Naive B cell (primary cell): ENCODE data around the gene SLAIN2. TPM values are rescaled to one million over a fixed set of nuclear protein-coding genes. Genes with fewer than 3 reads are reported as not detected.

Experiments used
- ATAC-seq, 2 donors: fragments of 150-1000 bp; cut with Tn5 transposase; 2 replicates each; pipeline ENCODE4 v1.10.0; 2021; ENCODE audit warnings: low read depth in 2 of 2, mild to moderate bottlenecking in 2 of 2, moderate library complexity in 2 of 2
- DNase-seq: peaks from one replicate; pipeline ENCODE4 v3.0.0; 2022
- H3K27ac Mint-ChIP-seq, 6 donors: one replicate each; pipeline ENCODE4 v1.8.0; 2020 to 2022; ENCODE audit warnings: mild to moderate bottlenecking in 6 of 6, mixed read lengths in 6 of 6, moderate library complexity in 5 of 6, inconsistent platforms in 2 of 6
- H3K27me3 Mint-ChIP-seq, 3 donors: one replicate each; pipeline ENCODE4 v1.8.0; 2021 to 2022; ENCODE audit warnings: mixed read lengths in 3 of 3, mild to moderate bottlenecking in 1 of 3
- H3K36me3 Mint-ChIP-seq, 2 donors: one replicate each; pipeline ENCODE4 v1.8.0; 2020 to 2022; ENCODE audit warnings: mixed read lengths in 2 of 2, inconsistent platforms in 1 of 2, mild to moderate bottlenecking in 1 of 2
- H3K4me1 Mint-ChIP-seq, 3 donors: one replicate each; pipeline ENCODE4 v1.8.0; 2020 to 2022; ENCODE audit warnings: mixed read lengths in 3 of 3, inconsistent platforms in 1 of 3, mild to moderate bottlenecking in 1 of 3, moderate library complexity in 1 of 3
- H3K4me3 Mint-ChIP-seq, 8 donors: one replicate each; pipeline ENCODE4 v1.8.0; 2020 to 2022; ENCODE audit warnings: mild to moderate bottlenecking in 8 of 8, mixed read lengths in 8 of 8, moderate library complexity in 8 of 8, inconsistent platforms in 2 of 8
- H3K9me3 Mint-ChIP-seq, 7 donors: one replicate each; pipeline ENCODE4 v1.8.0; 2020 to 2022; ENCODE audit warnings: mixed read lengths in 7 of 7, mild to moderate bottlenecking in 5 of 7, inconsistent platforms in 2 of 7, moderate library complexity in 1 of 7
- polyA plus RNA-seq, 6 donors: library from polyadenylated mRNA; unstranded; fragments of 300-500 nt; fragmentation: Illumina TruSeq; gene quantifications; one replicate each; pipeline ENCODE4 v1.2.3, GENCODE V29; 2021; ENCODE audit warnings: low read depth in 6 of 6

SLAIN2 gene
- polyA plus RNA-seq, 6 donors from 2014 or later: 14.5 to 33.2 (median 28.0) TPM

DNA sequence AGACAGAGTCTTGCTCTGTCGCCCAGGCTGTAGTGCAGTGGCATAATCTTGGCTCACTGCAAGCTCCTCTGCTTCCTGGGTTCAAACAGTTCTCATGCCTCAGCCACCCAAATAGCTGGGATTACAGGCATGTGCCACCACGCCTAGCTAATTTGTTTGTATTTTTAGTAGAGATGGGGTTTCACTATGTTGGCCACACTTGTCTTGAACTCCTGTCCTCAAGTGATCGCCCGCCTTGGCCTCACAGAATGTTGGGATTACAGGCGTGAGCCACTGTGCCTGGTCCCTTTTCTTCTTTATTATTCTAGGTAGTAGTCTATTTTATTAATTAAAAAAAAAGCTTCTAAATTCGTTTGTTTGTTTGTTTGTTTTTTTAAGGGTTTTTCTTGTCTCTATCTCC, 59.1 kb downstream of the SLAIN2 start:
- peaks cover 0 to 2% (median 0%) of the 10 kb centered on the region in 7 donors for H3K9me3 Mint-ChIP-seq
- H3K27ac Mint-ChIP-seq: peak overlapping the region in 1 of 6 donors; percentile 21

DNA sequence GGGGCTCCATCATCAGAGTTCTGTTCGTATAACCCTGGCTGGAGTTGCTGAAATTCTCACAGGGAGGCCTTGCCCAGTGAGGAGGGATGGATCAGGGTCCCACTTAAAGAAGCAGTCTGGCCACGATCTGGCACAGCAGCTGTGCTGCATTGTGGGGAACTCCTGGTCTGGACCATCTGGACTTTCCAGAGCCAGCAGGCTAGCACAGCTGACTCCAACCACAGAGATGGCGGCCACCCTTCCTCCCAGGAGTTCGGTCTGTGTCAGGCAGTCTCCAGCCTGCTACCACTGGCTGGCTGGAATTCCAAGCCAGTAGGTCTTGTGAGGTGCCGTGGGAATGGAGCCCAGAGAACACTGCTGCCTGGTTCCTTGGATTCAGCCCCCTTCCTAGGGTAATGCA, 62.0 kb downstream of the SLAIN2 start:
- H3K4me3 Mint-ChIP-seq: no peak overlapping the region
- no peak overlapping the region for H3K27ac Mint-ChIP-seq
- DNase-seq: no peak
- peaks cover 0 to 6% of the 10 kb centered on the region in 2 donors for H3K36me3 Mint-ChIP-seq
- H3K4me1 Mint-ChIP-seq: peaks cover 6 to 43% (median 24%) of the 10 kb centered on the region in 3 donors
- ATAC-seq: no peak
- no peaks in the 10 kb centered on the region for H3K27me3 Mint-ChIP-seq
- no peaks in the 10 kb centered on the region for H3K9me3 Mint-ChIP-seq

More for the DNA sequence above, 59.1 kb downstream of the SLAIN2 start:
- DNase-seq (no peak), ATAC-seq (no peak)
- Mint-ChIP-seq H3K4me1 (peaks cover 9 to 47% (median 24%) of the 10 kb centered on the region in 3 donors), H3K27me3 (no peaks in the 10 kb centered on the region), H3K4me3 (no peak overlapping the region), H3K36me3 (peaks cover 5 to 11% of the 10 kb centered on the region in 2 donors)

DNA sequence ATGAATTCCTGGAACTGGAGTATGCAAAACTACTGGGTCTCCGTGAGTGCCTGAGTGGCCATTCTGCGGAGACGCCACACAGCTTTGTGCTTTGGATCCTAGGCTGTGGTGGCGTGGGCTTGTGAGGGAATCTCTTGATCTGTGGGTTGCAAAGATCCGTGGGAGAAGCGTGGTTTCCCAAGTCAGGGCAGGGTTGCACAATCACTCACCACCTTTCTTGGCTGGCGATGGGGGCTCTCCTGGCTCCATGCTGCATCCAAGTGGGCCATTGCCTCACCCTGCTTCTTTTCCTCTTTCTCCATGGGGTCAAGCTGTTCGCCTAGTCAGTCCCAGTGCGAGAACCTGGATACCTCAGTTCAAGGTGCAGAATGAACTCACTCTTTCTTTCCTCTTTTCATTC, 62.5 kb downstream of the SLAIN2 start:
- peaks cover 6 to 39% (median 24%) of the 10 kb centered on the region in 3 donors for H3K4me1 Mint-ChIP-seq
- H3K27ac Mint-ChIP-seq: peak overlapping the region in 3 of 6 donors; percentile 62 to 76 (median 74)

DNA sequence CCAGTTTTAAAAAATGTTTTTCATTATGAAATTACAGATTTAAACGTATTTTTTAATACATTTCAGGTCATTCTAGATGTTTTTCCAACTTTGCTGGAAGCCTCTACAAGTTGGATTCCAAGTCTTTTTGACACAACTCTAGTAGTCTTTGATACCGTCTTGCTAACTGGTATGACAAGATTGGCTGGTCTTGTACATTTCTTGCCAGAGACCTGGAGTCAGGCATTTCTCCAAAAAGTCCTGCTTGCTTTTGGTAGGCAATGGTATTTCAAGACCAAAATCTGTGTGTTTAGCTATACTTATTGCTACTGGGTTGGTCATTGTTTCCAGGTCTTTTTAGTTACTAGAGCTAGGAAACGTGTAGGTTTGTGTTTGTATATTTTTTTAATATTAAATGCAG, 64.6 kb downstream of the SLAIN2 start:
- H3K4me1 Mint-ChIP-seq: peaks cover 3 to 20% (median 18%) of the 10 kb centered on the region in 3 donors

More for the DNA sequence above, 62.5 kb downstream of the SLAIN2 start:
- DNase-seq (no peak), ATAC-seq (no peak)
- Mint-ChIP-seq H3K36me3 (peaks cover 0 to 6% of the 10 kb centered on the region in 2 donors), H3K4me3 (no peak overlapping the region), H3K9me3 (no peaks in the 10 kb centered on the region), H3K27me3 (no peaks in the 10 kb centered on the region)

DNA sequence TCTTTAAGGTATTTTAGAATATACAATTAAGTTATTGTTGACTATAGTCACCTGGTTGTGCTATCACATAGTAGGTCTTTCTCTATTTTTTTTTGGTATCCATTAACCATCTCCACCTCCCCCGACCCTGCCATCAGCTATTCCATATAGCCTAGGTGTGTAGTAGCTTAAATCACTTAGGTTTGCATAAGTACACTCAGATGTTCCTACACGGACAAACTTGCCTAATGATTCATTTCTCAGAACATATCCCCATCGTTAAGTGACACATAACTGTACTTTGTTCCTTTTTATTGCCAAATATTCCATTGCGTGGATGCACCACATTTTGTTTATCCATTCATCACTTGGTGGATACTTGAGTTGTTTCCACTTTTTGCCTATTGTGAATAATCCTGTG, 67.9 kb downstream of the SLAIN2 start:
- H3K27ac Mint-ChIP-seq: no peak overlapping the region
- DNase-seq (no peak), ATAC-seq (no peak)
- no peaks in the 10 kb centered on the region for H3K27me3 Mint-ChIP-seq
- peaks cover 16 to 24% of the 10 kb centered on the region in 2 donors for H3K36me3 Mint-ChIP-seq
- H3K4me1 Mint-ChIP-seq: peaks cover 2 to 11% (median 8%) of the 10 kb centered on the region in 3 donors
- H3K9me3 Mint-ChIP-seq: no peaks in the 10 kb centered on the region
- H3K4me3 Mint-ChIP-seq: no peak overlapping the region

More for the DNA sequence above, 64.6 kb downstream of the SLAIN2 start:
- Mint-ChIP-seq H3K36me3 (peaks cover 8 to 21% of the 10 kb centered on the region in 2 donors), H3K27ac (no peak overlapping the region), H3K4me3 (no peak overlapping the region), H3K27me3 (no peaks in the 10 kb centered on the region), H3K9me3 (no peaks in the 10 kb centered on the region)
- no peak for DNase-seq
- ATAC-seq: no peak

DNA sequence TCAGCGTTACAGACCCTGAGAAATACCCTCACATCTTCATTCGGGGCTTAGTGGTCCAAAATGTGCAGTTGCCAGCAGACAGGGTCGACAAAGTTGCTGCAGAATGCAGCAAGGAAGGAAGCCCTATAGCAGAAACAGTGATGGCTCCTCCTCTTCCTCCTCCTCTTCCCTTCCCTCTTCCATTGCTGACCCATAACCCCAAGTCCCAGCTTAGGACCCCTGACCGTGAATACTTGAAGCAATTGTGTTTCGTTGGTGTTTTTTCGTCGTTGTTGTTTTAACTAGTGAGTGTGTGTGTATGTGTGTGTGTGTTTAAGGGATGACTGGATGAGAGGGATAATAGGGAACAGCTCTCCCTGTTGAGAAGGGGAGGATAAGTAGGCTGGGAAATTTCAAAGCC, 69.5 kb downstream of the SLAIN2 start:
- ATAC-seq (no peak), DNase-seq (no peak)
- Mint-ChIP-seq H3K4me1 (peaks cover 0 to 4% (median 0%) of the 10 kb centered on the region in 3 donors), H3K27ac (peak overlapping the region in 1 of 6 donors; percentile 40), H3K27me3 (no peaks in the 10 kb centered on the region), H3K4me3 (no peak overlapping the region), H3K36me3 (peaks cover 16 to 24% of the 10 kb centered on the region in 2 donors), H3K9me3 (no peaks in the 10 kb centered on the region)

DNA sequence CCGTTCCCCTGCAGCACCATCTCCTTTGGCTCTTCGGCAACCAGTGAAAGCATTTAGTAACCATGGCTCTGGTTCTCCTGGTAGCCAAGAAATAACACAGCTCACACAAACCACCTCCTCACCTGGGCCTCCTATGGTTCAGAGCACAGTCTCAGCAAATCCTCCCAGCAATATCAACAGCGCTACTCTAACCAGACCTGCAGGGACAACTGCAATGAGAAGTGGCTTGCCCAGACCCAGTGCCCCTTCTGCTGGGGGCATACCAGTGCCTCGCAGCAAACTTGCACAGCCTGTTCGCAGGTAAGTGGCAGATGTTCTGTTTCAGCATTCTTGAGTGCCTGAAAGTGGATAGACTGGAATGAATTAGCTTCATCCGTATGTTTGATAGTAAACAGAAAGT, 78.8 kb downstream of the SLAIN2 start:
- Mint-ChIP-seq H3K4me3 (no peak overlapping the region), H3K4me1 (peaks cover 0 to 6% (median 4%) of the 10 kb centered on the region in 3 donors), H3K27ac (peak overlapping the region in 2 of 6 donors; percentile 53 to 65), H3K36me3 (peaks cover 15 to 27% of the 10 kb centered on the region in 2 donors), H3K27me3 (no peaks in the 10 kb centered on the region), H3K9me3 (peaks cover 0 to 4% (median 0%) of the 10 kb centered on the region in 7 donors)
- DNase-seq: no peak
- no peak for ATAC-seq

DNA sequence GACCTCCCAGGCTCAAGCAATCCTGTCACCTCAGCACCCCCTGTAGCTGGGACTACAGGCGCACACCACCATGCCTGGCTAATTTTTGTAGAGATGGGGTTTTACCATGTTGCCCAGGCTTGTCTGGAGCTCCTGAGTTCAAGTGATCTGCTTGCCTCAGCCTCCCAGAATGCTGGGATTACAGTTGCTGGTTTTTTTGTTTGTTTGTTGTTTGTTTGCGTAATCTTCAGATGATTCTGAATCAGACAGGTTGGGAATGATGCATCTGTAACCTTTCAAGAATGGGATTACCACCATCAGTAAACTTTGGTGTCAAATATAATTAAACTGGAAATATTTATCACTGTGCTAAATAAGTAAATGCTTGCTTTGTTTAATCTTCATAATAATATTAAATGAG, 79.8 kb downstream of the SLAIN2 start:
- H3K27me3 Mint-ChIP-seq: no peaks in the 10 kb centered on the region
- H3K9me3 Mint-ChIP-seq: peaks cover 0 to 4% (median 0%) of the 10 kb centered on the region in 7 donors
- no peak overlapping the region for H3K27ac Mint-ChIP-seq
- no peak for DNase-seq
- no peak overlapping the region for H3K4me3 Mint-ChIP-seq
- H3K4me1 Mint-ChIP-seq: peaks cover 0 to 6% (median 4%) of the 10 kb centered on the region in 3 donors
- peaks cover 15 to 27% of the 10 kb centered on the region in 2 donors for H3K36me3 Mint-ChIP-seq
- ATAC-seq: no peak

DNA sequence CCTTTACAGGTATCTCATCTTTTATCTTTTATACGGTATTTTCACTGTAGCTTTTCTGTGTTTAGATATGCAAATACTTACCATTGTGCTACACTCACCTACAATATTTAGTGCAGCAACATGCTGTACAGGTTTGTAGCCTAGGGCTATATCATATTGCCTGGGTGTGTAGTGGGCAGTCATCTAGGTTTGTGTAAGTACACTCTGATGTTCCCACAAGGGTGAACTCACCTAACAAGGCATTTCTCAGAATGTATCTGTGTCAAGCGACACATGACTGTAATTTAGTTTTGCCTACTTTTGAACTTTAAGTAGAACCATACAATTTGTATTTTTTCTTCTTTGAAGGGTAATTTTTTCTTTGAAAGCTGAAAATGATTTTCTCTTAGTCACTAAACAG, 87.6 kb downstream of the SLAIN2 start:
- no peak for DNase-seq
- no peak for ATAC-seq
- no peak overlapping the region for H3K4me3 Mint-ChIP-seq
- H3K36me3 Mint-ChIP-seq: peaks cover 11 to 13% of the 10 kb centered on the region in 2 donors
- no peaks in the 10 kb centered on the region for H3K27me3 Mint-ChIP-seq
- no peak overlapping the region for H3K27ac Mint-ChIP-seq
- H3K9me3 Mint-ChIP-seq: no peaks in the 10 kb centered on the region
- H3K4me1 Mint-ChIP-seq: peaks cover 0 to 14% (median 0%) of the 10 kb centered on the region in 3 donors

DNA sequence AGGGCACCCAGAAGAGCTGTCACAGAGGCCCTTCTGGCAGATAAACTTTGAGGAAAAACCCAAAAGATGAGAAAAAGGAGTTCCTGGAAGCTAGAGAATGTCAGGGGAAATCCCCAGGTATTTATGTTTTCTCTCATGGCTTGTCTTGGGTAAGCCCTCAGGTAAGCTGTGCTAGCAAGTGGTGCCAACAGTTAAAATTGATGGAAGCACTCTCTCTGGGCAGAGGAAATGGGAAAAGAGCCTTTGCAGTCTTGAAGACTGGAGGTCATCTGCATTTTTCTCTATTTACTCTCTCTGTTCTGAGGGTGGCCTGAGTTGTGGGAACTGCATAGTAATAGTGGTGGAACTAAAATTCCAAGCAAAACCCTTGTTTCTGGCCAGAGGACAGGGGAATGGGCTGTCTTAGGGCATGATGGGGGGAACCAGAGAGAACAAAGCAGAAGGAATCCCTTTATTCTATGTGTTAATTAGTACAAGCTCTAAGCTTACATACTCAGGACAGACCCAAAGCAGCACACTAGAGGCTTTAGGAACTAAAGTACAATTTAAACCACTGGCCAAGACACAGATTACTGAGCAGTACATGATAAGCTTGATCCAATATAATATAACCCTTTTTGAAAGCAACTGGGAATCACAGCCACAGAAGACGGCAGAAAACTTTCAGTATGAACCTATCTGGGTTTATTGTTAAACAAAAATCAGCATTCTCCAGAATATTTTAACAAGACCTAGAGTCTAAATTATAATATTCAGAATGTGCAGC, 88.6 kb downstream of the SLAIN2 start:
- Mint-ChIP-seq H3K9me3 (no peaks in the 10 kb centered on the region), H3K4me3 (no peak overlapping the region), H3K27me3 (no peaks in the 10 kb centered on the region), H3K27ac (no peak overlapping the region), H3K4me1 (peaks cover 0 to 14% (median 0%) of the 10 kb centered on the region in 3 donors), H3K36me3 (peaks cover 11 to 13% of the 10 kb centered on the region in 2 donors)
- ATAC-seq (no peak), DNase-seq (no peak)

DNA sequence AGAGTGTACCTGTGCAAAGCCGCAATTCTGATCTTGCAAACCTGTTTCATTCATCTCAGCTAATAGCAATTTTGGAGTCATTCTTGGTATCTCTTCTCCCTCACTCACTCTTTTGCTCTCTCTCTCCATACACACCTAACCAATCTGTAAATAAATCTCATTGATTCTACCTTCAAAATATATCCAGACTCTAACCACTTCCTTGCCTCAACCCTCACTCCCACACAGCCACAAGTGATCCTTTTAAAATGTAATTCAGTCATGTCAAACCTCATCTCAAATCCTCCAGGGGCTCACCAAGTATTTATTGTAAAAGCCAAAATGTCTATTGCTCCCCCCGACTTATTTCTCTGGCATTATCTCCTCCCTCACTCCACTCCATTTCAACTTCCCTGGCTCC, 90.1 kb downstream of the SLAIN2 start:
- DNase-seq (no peak), ATAC-seq (no peak)
- Mint-ChIP-seq H3K27me3 (no peaks in the 10 kb centered on the region), H3K4me1 (peaks cover 0 to 14% (median 0%) of the 10 kb centered on the region in 3 donors), H3K9me3 (no peaks in the 10 kb centered on the region), H3K36me3 (peaks cover 11 to 13% of the 10 kb centered on the region in 2 donors), H3K27ac (peak overlapping the region in 1 of 6 donors; percentile 20), H3K4me3 (no peak overlapping the region)

DNA sequence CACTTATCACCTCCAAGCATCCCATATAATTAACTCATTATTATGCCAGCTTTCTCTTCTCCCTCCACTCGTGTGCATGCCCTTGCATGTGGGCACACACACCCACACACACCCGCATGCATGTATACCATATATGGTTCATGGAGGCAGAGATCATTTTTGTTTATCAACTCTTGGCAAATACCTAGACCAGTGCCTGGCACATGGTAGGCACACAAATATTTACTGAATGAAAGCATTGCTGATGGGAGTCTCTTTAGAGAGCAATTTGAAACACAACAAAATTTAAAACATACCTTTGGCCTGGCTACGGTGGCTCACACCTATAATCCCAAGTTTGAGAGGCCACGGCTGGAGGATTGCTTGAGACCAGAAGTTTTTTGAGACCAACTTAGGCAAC, 90.7 kb downstream of the SLAIN2 start:
- ATAC-seq (no peak), DNase-seq (no peak)
- no peaks in the 10 kb centered on the region for H3K27me3 Mint-ChIP-seq
- H3K9me3 Mint-ChIP-seq: no peaks in the 10 kb centered on the region
- H3K27ac Mint-ChIP-seq: peak overlapping the region in 2 of 6 donors; percentile 6 to 36
- no peak overlapping the region for H3K4me3 Mint-ChIP-seq
- peaks cover 11 to 13% of the 10 kb centered on the region in 2 donors for H3K36me3 Mint-ChIP-seq
- H3K4me1 Mint-ChIP-seq: peaks cover 0 to 14% (median 0%) of the 10 kb centered on the region in 3 donors

DNA sequence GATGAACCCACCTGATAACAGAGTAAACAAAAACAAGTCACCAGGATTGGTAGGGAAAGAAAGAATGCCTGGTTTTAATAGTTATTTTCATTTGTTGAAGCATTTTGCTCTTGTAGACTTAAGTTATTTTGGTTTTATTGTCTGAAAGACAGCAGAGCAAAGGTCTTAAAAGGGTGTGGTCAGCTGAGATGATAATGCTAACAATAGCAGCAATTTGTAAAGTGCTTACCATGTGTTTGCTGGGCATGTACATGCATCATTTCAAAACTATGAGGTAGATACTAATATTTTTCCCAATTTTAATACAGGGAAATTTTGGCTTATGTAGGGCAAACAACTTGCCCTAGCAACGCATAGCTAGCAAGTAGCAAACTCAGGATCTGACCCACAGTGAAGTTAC, 95.0 kb downstream of the SLAIN2 start:
- peaks cover 0 to 7% of the 10 kb centered on the region in 2 donors for H3K36me3 Mint-ChIP-seq
- DNase-seq: no peak
- no peak overlapping the region for H3K4me3 Mint-ChIP-seq
- peaks cover 0 to 8% (median 0%) of the 10 kb centered on the region in 3 donors for H3K4me1 Mint-ChIP-seq
- H3K27me3 Mint-ChIP-seq: peaks cover 0 to 16% (median 0%) of the 10 kb centered on the region in 3 donors
- ATAC-seq: no peak
- H3K27ac Mint-ChIP-seq: no peak overlapping the region
- H3K9me3 Mint-ChIP-seq: peaks cover 0 to 9% (median 2%) of the 10 kb centered on the region in 7 donors

DNA sequence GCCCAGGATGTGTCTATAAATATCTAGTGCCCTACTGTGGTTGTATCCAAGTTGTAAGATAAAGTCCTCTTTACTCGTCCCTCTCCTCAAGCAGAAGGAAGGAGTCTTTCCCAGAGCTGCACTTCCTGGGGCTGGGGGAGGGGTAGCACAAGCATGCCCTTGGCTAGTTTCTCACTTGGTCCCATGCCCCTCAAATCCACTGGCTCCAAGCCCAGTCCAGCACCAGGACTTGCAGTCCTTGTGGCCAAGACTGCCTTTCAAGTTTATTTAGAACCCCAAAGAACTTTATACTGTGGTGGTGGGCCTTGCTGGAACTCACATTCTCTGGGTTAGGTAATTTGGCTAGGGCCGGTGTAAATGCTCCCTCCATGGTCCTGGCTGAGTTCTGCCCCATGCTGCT, 98.7 kb downstream of the SLAIN2 start:
- Mint-ChIP-seq H3K4me1 (no peaks in the 10 kb centered on the region), H3K9me3 (peaks cover 0 to 10% (median 3%) of the 10 kb centered on the region in 7 donors), H3K27ac (peak overlapping the region in 1 of 6 donors; percentile 45), H3K4me3 (no peak overlapping the region), H3K36me3 (peaks cover 0 to 8% of the 10 kb centered on the region in 2 donors), H3K27me3 (peaks cover 0 to 16% (median 0%) of the 10 kb centered on the region in 3 donors)
- no peak for ATAC-seq
- no peak for DNase-seq
